Measurements from ENCODE around the gene CRIP2. TPM values are rescaled to one million over a fixed set of nuclear protein-coding genes. Genes with fewer than 3 reads are reported as not detected.

Gene CRIP2
- total RNA-seq, 1 experiment from 2014 or later, result 192 TPM

GRCh38 chr14:105471823-105472485, 2.7 kb upstream of the CRIP2 start:
- Histone ChIP-seq H3K9me3 (ENCODE audit: low read depth, low read length, poor library complexity, severe bottlenecking) (no peaks in the 10 kb centered on the region), H3K4me3 (ENCODE audit: low read depth, low read length, poor library complexity, severe bottlenecking) (no peak overlapping the region), H3K27me3 (replicated peaks; ENCODE audit: insufficient read depth, low read depth, low read length, poor library complexity) (no peaks in the 10 kb centered on the region), H3K4me1 (ENCODE audit: insufficient read depth, low read length, poor library complexity, severe bottlenecking) (peaks cover 54% of the 10 kb centered on the region), H3K27ac (ENCODE audit: low read depth, low read length, poor library complexity, severe bottlenecking) (peak overlapping the region; percentile 54), H3K36me3 (ENCODE audit: insufficient read depth, low read length, poor library complexity, severe bottlenecking) (peaks cover 14% of the 10 kb centered on the region)
- no TSS peak for BruUV-seq (replicated peaks)
- intact Hi-C loops (cut with micrococcal nuclease; ENCODE audit: unreplicated experiment), result no loop called here
- DNase-seq (ENCODE audit: low spot score), result no peak
- CTCF ChIA-PET, result interaction anchor here (0.7 to 2.0 kb wide), 3 partner anchors 9 to 101 kb away, joined by 3 to 17 read pairs (median 13); no protein-coding TSS in a partner anchor
- TF ChIP-seq CTCF (conservative IDR thresholded peaks at IDR 0.05; ENCODE audit: low read depth, low read length) (no peak), EZH2 (IDR thresholded peaks at IDR 0.05; ENCODE audit: borderline replicate concordance, low read depth, low read length, poor library complexity, severe bottlenecking) (no peak)
- POLR2A ChIA-PET (ENCODE audit: low non-redundant PET), result no interaction called here

GRCh38 chr14:105472486-105472991, 2.1 kb upstream of the CRIP2 start:
- Histone ChIP-seq H3K4me3 (ENCODE audit: low read depth, low read length, poor library complexity, severe bottlenecking) (no peak overlapping the region), H3K36me3 (ENCODE audit: insufficient read depth, low read length, poor library complexity, severe bottlenecking) (peaks cover 10% of the 10 kb centered on the region), H3K27me3 (replicated peaks; ENCODE audit: insufficient read depth, low read depth, low read length, poor library complexity) (no peaks in the 10 kb centered on the region), H3K27ac (ENCODE audit: low read depth, low read length, poor library complexity, severe bottlenecking) (peak overlapping the region; percentile 54), H3K4me1 (ENCODE audit: insufficient read depth, low read length, poor library complexity, severe bottlenecking) (peaks cover 60% of the 10 kb centered on the region), H3K9me3 (ENCODE audit: low read depth, low read length, poor library complexity, severe bottlenecking) (no peaks in the 10 kb centered on the region)
- no peak for DNase-seq (ENCODE audit: low spot score)
- ChIA-PET CTCF (no interaction called here), POLR2A (ENCODE audit: low non-redundant PET) (no interaction called here)
- intact Hi-C loops (cut with micrococcal nuclease; ENCODE audit: unreplicated experiment), result no loop called here
- BruUV-seq (replicated peaks), result no TSS peak
- TF ChIP-seq CTCF (conservative IDR thresholded peaks at IDR 0.05; ENCODE audit: low read depth, low read length) (no peak), EZH2 (IDR thresholded peaks at IDR 0.05; ENCODE audit: borderline replicate concordance, low read depth, low read length, poor library complexity, severe bottlenecking) (no peak)

- Histone ChIP-seq H3K4me3 (ENCODE audit: low read depth, low read length, poor library complexity, severe bottlenecking) (peak overlapping the region; percentile 99), H3K27ac (ENCODE audit: low read depth, low read length, poor library complexity, severe bottlenecking) (peak overlapping the region; percentile 80), H3K36me3 (ENCODE audit: insufficient read depth, low read length, poor library complexity, severe bottlenecking) (peaks cover 10% of the 10 kb centered on the region), H3K9me3 (ENCODE audit: low read depth, low read length, poor library complexity, severe bottlenecking) (no peaks in the 10 kb centered on the region), H3K27me3 (replicated peaks; ENCODE audit: insufficient read depth, low read depth, low read length, poor library complexity) (no peaks in the 10 kb centered on the region), H3K4me1 (ENCODE audit: insufficient read depth, low read length, poor library complexity, severe bottlenecking) (peaks cover 60% of the 10 kb centered on the region)
- intact Hi-C loops (cut with micrococcal nuclease; ENCODE audit: unreplicated experiment), result no loop called here
- ChIA-PET CTCF (no interaction called here), POLR2A (ENCODE audit: low non-redundant PET) (no interaction called here)
- no peak for DNase-seq (ENCODE audit: low spot score)
- TF ChIP-seq EZH2 (IDR thresholded peaks at IDR 0.05; ENCODE audit: borderline replicate concordance, low read depth, low read length, poor library complexity, severe bottlenecking), result no peak
- TF ChIP-seq CTCF (conservative IDR thresholded peaks at IDR 0.05; ENCODE audit: low read depth, low read length), result no peak
- no TSS peak for BruUV-seq (replicated peaks)
These were observed 1.5 kb upstream of the CRIP2 start for GRCh38 chr14:105473033-105473676.

All from A673 (cell line).